Endothelial cell of umbilical vein (primary cell): ENCODE results near the gene GRID1. TPM values are rescaled to one million over a fixed set of nuclear protein-coding genes. Genes with fewer than 3 reads are reported as not detected.

Experiments used
- BruUV-seq: library from RNA; stranded (reverse); fragments of 400-500 nt; replicated peaks from 2 replicates; lab custom pipeline; 2021; lab: Mats Ljungman, UMichigan
- CTCF ChIA-PET: fragments of 300-600, 350-600 bp; sonication (Branson Sonifier 250); formaldehyde crosslinking; loops from one replicate; lab custom pipeline; 2021; ENCODE audit warnings: antibody characterized with exemption, inconsistent platforms; lab: Charles Lee
- POLR2A ChIA-PET: fragments of 300-600, 350-600 bp; sonication (Branson Sonifier 250); formaldehyde crosslinking; loops from one replicate; lab custom pipeline; 2021; ENCODE audit warnings: antibody characterized with exemption, inconsistent platforms; lab: Charles Lee
- DNase-seq: peaks from one replicate; pipeline ENCODE4 v3.0.0-alpha.2; 2011; ENCODE audit warnings: low read depth, low spot score
- FAIRE-seq: peaks from 2 replicates; lab custom pipeline; 2011; peaks lifted over from hg19 to GRCh38; lab: Jason Lieb, UNC
- H2AFZ ChIP-seq: 2 replicates; pipeline ENCODE4 v1.6.0; 2012; ENCODE audit warnings: low read depth, low read length, control low read depth, inconsistent platforms
- H3K27ac ChIP-seq: 2 replicates; pipeline ENCODE4 v1.5.1; 2011; ENCODE audit warnings: low read depth, mild to moderate bottlenecking, control low read depth, low read length, moderate library complexity; ENCODE audit not compliant: insufficient read depth
- H3K27me3 ChIP-seq, 2 experiments: 2 replicates each; pipeline versions ENCODE4 v1.6.0 to v1.6.1; 2011; ENCODE audit warnings: low read length in 2 of 2, mixed read lengths in 1 of 2; ENCODE audit not compliant: control insufficient read depth in 2 of 2, insufficient read depth in 2 of 2
- H3K36me3 ChIP-seq, 2 experiments: 2 replicates in 1 of 2; 3 replicates in 1 of 2; pipeline ENCODE4 v1.5.1; 2011; ENCODE audit warnings: low read length in 2 of 2, mild to moderate bottlenecking in 1 of 2, moderate library complexity in 1 of 2; ENCODE audit not compliant: control insufficient read depth in 2 of 2, insufficient read depth in 2 of 2; ENCODE audit errors: extremely low read depth in 1 of 2
- H3K4me1 ChIP-seq: 3 replicates; pipeline ENCODE4 v1.5.1; 2011; ENCODE audit warnings: mild to moderate bottlenecking, low read length; ENCODE audit not compliant: control insufficient read depth, insufficient read depth; ENCODE audit errors: extremely low read depth
- H3K4me2 ChIP-seq: 2 replicates; pipeline ENCODE4 v1.6.1; 2011; ENCODE audit warnings: low read length, control low read depth, mixed read lengths; ENCODE audit not compliant: insufficient read depth
- H3K4me3 ChIP-seq, 3 experiments: fragments of 200-600 bp in 1 of 3; sonication (generic), shearing (Covaris generic) in 1 of 3; replicated peaks in 1 of 3; 2 replicates each; pipeline ENCODE4 v1.5.1; 2011 to 2016; ENCODE audit warnings: control low read depth in 3 of 3, low read length in 3 of 3, mild to moderate bottlenecking in 2 of 3, inconsistent platforms in 1 of 3, low read depth in 1 of 3, moderate library complexity in 1 of 3; ENCODE audit not compliant: insufficient read depth in 1 of 3
- H3K79me2 ChIP-seq: 2 replicates; pipeline ENCODE4 v1.6.0; 2012; ENCODE audit warnings: low read length, inconsistent platforms; ENCODE audit not compliant: control insufficient read depth, insufficient read depth
- H3K9ac ChIP-seq: replicated peaks from 2 replicates; pipeline ENCODE3; 2011; ENCODE audit warnings: low read length, control low read depth; ENCODE audit not compliant: insufficient read depth; ENCODE audit errors: extremely low read depth
- H3K9me1 ChIP-seq: replicated peaks from 3 replicates; pipeline ENCODE4 v1.6.0; 2011; ENCODE audit warnings: mild to moderate bottlenecking, low read length; ENCODE audit not compliant: control insufficient read depth, insufficient read depth; ENCODE audit errors: extremely low read depth
- H3K9me3 ChIP-seq: replicated peaks from 2 replicates; pipeline ENCODE4 v1.5.1; 2012; ENCODE audit warnings: low read length, inconsistent platforms; ENCODE audit not compliant: control insufficient read depth, insufficient read depth
- H4K20me1 ChIP-seq: replicated peaks from 2 replicates; pipeline ENCODE3; 2011; ENCODE audit warnings: mild to moderate bottlenecking, low read length; ENCODE audit not compliant: control insufficient read depth, insufficient read depth; ENCODE audit errors: extremely low read depth
- CTCF ChIP-seq, 2 donors: IDR thresholded peaks; 1 replicate in 1 of 2; 2 replicates in 1 of 2; pipeline ENCODE4 v1.5.1; 2011; ENCODE audit warnings: low read length in 2 of 2, mild to moderate bottlenecking in 2 of 2, moderate library complexity in 2 of 2, control low read depth in 1 of 2, inconsistent platforms in 1 of 2, low read depth in 1 of 2; ENCODE audit not compliant: insufficient read depth in 1 of 2; ENCODE audit errors: extremely low read depth in 1 of 2
- EZH2 ChIP-seq: IDR thresholded peaks from 2 replicates; pipeline ENCODE4 v1.6.1; 2012; ENCODE audit warnings: borderline replicate concordance, low read depth, mild to moderate bottlenecking, moderate library complexity, low read length, inconsistent platforms; ENCODE audit not compliant: severe bottlenecking
- FOS ChIP-seq: IDR thresholded peaks from 2 replicates; pipeline ENCODE4 v1.6.1; 2011; ENCODE audit warnings: mild to moderate bottlenecking, low read length, moderate library complexity, borderline replicate concordance; ENCODE audit not compliant: insufficient read depth
- GATA2 ChIP-seq: IDR thresholded peaks from 2 replicates; pipeline ENCODE4 v1.7.0; 2011; ENCODE audit warnings: low read depth, mild to moderate bottlenecking, moderate library complexity, mixed read lengths, low read length; ENCODE audit not compliant: insufficient read length, insufficient read depth
- JUN ChIP-seq: IDR thresholded peaks from 2 replicates; pipeline ENCODE4 v1.6.1; 2011; ENCODE audit warnings: borderline replicate concordance, low read depth; ENCODE audit not compliant: insufficient read length, insufficient read depth
- MYC ChIP-seq: IDR thresholded peaks from one replicate; pipeline ENCODE4 v1.6.1; 2011; ENCODE audit warnings: mild to moderate bottlenecking, low read depth, low read length
- POLR2A ChIP-seq: IDR thresholded peaks from 2 replicates; pipeline ENCODE4 v1.6.1; 2012; ENCODE audit warnings: low read depth, mild to moderate bottlenecking, control low read depth, low read length
- POLR2AphosphoS5 ChIP-seq: IDR thresholded peaks from 2 replicates; pipeline ENCODE4 v1.6.1; 2012; ENCODE audit warnings: low read depth, mild to moderate bottlenecking, control low read depth, low read length, moderate library complexity; ENCODE audit not compliant: insufficient read depth
- dilution Hi-C: fragments of 300-500 bp; cut with MboI; formaldehyde crosslinking; loops from one replicate; pipeline ENCODE4 v1.15.0; 2019; ENCODE audit warnings: low sequenced_read_pairs; ENCODE audit not compliant: extremely low pct_ligation_motif_present
- intact Hi-C: fragments of 100-400 bp; cut with micrococcal nuclease; formaldehyde crosslinking; loops from one replicate; pipeline ENCODE4 v1.10.0; 2022
- polyA plus RNA-seq, 4 experiments: library from polyadenylated mRNA; depleted of rRNA in 3 of 4; stranded (reverse) in 3 of 4; unstranded in 1 of 4; fragments of >200 nt; gene quantifications; 2 replicates each; pipeline versions ENCODE4 v1.2.1 to v1.2.3, GENCODE V29; 2011 to 2012; ENCODE audit warnings: missing spikeins in 1 of 4
- total RNA-seq: library from RNA; stranded (reverse); gene quantifications from 2 replicates; pipeline ENCODE4 v1.2.3, GENCODE V29; 2021
- TF ChIP-seq, protein P1 (sequence below): IDR thresholded peaks from 2 replicates; pipeline ENCODE4 v1.6.1; 2011; ENCODE audit not compliant: insufficient read depth, insufficient read length

GRID1 gene
- total and polyA plus RNA-seq, 2 donors (not counting 3 experiments of a cell fraction or from before 2014, with no cell fraction given): not detected

- H3K4me2 ChIP-seq: no peak overlapping the region
- no peak overlapping the region for H2AFZ ChIP-seq
- TF ChIP-seq FOS (no peak), CTCF (IDR thresholded peaks at IDR 0.05; ENCODE audit: extremely low read depth in 1 of 2, insufficient read depth in 1 of 2, low read depth in 1 of 2, low read length in 2 of 2) (no peak), POLR2AphosphoS5 (no peak), GATA2 (no peak), EZH2 (no peak), JUN (no peak), MYC (no peak), POLR2A (no peak)
- TF ChIP-seq, protein P1, sequence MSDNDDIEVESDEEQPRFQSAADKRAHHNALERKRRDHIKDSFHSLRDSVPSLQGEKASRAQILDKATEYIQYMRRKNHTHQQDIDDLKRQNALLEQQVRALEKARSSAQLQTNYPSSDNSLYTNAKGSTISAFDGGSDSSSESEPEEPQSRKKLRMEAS: no peak
- FAIRE-seq (no peak), DNase-seq (no peak)
- H3K36me3 ChIP-seq: no peaks in the 10 kb centered on the region
- ChIA-PET CTCF (no interaction called here), POLR2A (no interaction called here)
- no peak overlapping the region for H3K27ac ChIP-seq
- H3K79me2 ChIP-seq: no peaks in the 10 kb centered on the region
- no peaks in the 10 kb centered on the region for H3K9me3 ChIP-seq
- no peaks in the 10 kb centered on the region for H3K27me3 ChIP-seq
- intact Hi-C loops (no loop called here), dilution Hi-C loops (no loop called here)
- no peaks in the 10 kb centered on the region for H3K4me1 ChIP-seq
- BruUV-seq: no TSS peak
- no peaks in the 10 kb centered on the region for H3K9me1 ChIP-seq
- H4K20me1 ChIP-seq: no peaks in the 10 kb centered on the region
- no peak overlapping the region for H3K9ac ChIP-seq
- no peak overlapping the region for H3K4me3 ChIP-seq
Observed at GRCh38 chr10:86258499-86258898, 108.1 kb downstream of the GRID1 start.
